NCI-H1694 treated with DMSO at 0.1 percent for 48 hours (cell line): ENCODE measurements around the gene TRIM75.
"Not testable (repeated sequence)": the region's sequence is repeated elsewhere in the genome, so short reads cannot be mapped to it uniquely, and the experiment has no call there.

Experiments used
- DNase-seq: peaks from one replicate; lab custom pipeline; 2025; lab: John Stamatoyannopoulos, UW

The TRIM75 gene

DNA sequence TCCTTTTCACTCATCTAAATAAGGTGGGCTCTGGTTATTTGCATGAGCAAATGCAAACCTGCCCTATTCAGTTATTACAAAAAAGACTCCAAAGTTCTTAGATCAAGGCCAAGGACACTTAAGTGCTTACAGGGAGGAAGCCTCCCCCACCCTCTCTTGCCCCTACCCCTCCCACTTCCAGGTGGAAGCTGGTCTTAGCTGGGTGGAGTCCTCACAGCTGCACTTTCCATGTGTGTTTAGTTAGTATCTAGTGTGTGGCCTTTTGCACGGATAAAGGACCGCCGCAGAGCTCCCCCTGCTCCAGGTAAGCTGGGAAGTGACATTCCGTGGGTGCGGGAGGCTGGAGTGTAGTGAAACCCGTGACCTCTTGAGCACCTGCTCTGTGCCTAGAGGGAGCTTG is at the start of gene TRIM75:
TSS of gene TRIM75 (plus strand) at position 222 of the 400 bp plus-strand sequence. CDS start 5,282 bp downstream, outside the sequence.
- DNase-seq = no peak

- no peak for DNase-seq
Measured at GRCh38 chr4:165005352-165005925, 48.2 kb upstream of the TRIM75 start.

- no peak for DNase-seq
Measured at GRCh38 chr4:165006456-165006855, 47.2 kb upstream of the TRIM75 start.

DNA sequence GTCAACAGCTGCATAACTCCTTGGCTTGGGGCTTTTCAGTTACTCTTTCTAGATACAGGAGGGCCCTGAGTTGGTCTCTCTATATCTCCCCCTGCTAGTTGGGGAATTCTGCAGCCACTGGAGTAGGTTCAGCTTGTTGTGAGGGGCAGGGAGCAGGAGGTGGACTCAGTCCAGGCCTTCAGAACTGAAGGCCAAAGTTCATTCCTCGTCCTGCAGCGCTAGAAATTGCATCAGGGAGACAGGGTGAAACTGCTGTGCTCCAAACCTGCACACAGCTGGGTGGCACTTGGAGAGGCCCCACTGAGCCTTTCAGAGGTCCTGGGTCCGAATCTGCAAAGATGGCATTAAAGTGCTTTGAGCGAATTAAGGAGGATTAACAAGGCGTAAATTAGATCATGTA is 46.8 kb upstream of the TRIM75 start:
- no peak for DNase-seq

DNA sequence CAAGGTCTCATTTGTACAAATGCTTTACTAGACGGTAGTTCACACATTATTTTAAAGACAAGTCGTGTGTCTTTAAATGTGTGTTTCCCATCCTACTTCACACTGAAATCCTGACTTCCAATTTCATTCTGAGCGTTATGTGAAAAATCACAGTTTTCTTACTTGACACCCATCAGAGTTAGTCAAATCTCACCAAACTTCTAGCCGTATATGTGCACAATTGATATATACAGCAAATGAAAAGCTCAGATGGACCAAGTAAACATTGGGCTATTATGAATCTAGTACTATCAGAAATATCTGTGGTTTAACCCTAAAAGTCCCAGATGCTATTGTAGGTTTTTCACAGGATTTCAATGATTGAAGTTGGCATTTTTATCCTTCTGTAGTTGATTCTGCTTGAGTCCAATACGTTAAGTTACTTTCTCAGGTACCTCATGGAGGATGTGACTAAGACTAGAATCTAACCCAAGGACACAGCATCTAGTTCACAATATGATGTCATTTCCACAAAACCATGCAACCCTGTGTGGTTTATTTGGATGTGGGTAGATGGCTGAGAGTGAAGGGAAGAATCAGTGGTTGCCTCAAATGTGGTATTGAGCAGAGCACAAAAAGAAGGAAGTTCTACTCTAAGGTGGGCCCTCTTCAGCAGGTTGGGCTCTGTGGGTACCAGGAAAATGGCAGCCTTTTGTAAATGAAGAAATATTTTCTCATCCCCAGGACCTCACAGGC is 44.0 kb upstream of the TRIM75 start:
- no peak for DNase-seq

- no peak for DNase-seq
Measured at GRCh38 chr4:165010487-165010886, 43.2 kb upstream of the TRIM75 start.

DNA sequence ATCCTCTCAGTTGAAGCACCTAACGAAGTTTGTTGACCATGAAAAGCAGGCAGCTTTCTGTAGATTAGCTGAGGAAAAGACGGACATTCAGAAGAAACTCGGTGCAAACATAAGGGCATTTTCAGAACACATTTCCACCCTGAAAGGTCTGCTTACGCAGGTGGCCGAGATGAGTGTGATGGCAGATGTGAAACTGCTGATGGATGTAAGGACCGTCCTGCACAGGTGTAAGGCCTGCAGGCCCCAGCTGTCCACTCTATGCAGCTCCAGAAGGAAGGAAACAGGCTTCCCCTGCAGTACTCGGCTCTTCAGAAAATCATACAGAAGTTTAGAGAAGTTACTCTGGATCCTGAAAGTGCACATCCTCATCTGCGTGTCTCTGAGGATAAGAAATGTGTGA is 42.7 kb upstream of the TRIM75 start:
- no peak for DNase-seq

DNA sequence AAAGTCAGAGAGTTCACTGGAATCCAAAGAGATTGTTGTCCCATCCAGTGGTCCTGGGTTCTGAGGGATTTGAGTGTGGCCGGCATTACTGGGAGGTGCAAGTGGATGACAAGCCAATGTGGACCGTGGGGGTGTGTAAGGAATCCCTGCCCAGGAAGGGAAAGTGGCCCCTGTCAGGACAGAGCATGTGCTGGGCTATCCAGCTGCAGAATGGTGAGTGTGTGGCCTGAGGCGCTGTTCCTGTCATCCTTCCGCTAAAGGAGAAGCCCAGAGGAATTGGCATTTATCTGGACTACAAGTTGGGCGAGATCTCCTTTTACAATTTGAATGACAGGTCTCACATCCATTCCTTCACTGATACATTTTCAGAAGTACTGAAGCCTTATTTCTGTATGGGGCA is 42.3 kb upstream of the TRIM75 start:
- no peak for DNase-seq

DNA sequence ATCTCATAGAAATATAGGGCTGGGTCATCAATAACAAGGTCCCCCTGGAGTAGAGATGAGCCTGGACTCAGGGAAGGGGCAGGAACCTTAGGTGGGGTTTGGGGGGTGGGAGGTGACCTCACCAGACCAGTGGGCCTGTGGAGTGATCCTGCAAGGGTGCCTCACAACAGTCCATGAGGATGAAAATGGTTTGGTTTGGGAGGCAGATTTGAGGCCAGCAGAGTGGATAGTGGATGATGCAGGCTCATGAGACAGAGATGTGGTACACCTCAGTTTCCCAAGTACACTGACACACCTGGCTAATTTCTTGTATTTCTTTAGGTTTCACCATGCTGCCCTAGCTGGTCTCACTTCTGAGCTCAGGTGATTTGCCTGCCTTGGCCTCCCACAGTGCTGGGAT is 40.0 kb upstream of the TRIM75 start:
- DNase-seq = no peak

- DNase-seq = no peak
Measured at GRCh38 chr4:165016971-165017370, 36.7 kb upstream of the TRIM75 start.

DNA sequence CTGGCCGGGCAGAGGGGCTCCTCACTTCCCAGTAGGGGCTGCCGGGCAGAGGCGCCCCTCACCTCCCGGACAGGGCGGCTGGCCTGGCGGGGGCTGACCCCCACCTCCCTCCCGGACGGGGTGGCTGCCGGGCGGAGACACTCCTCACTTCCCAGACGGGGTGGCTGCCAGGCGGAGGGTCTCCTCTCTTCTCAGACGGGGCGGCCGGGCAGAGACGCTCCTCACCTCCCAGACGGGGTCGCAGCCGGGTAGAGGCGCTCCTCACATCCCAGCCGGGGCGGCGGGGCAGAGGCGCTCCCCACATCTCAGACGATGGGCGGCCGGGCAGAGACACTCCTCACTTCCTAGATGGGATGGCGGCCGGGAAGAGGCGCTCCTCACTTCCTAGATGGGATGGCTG is 33.7 kb upstream of the TRIM75 start:
- DNase-seq = not testable (repeated sequence)

GRCh38 chr4:165025782-165026181 is 27.9 kb upstream of the TRIM75 start:
- DNase-seq = not testable (repeated sequence)

DNA sequence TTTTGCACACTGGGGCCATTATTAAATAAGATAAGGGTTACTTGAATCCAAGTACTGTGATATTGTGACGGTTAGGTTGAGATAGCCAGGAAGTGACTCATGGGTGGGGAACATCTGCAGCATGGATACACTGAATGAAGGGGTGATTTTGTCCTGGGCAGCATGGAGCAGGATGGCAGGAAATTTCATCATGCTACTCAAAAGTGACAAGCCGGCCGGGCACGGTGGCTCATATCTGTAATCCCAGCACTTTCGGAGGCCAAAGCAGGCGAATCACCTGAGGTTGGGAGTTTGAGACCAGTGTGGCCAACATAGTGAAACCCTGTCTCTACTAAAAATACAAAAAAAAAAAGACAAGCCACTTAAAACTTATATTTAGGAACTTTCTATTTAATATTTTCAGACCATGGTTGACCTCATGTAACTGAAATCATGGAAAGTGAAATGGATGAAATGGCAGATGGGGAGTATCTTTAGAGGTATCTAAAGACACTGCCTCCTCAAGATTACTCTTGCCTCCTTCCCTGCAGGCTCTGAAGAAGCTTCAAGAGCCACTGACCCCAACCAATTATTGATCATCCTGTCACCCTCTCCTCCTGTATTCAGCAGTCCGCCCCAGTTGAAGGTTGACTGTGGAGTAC is 25.8 kb upstream of the TRIM75 start:
- no peak for DNase-seq

GRCh38 chr4:165031436-165032211 is 22.0 kb upstream of the TRIM75 start, which contains the start of gene TRIM60:
TSS of gene TRIM60 (plus strand) at chr4:165031999. CDS start at chr4:165040073, 8,074 bp downstream.
- no peak for DNase-seq

DNA sequence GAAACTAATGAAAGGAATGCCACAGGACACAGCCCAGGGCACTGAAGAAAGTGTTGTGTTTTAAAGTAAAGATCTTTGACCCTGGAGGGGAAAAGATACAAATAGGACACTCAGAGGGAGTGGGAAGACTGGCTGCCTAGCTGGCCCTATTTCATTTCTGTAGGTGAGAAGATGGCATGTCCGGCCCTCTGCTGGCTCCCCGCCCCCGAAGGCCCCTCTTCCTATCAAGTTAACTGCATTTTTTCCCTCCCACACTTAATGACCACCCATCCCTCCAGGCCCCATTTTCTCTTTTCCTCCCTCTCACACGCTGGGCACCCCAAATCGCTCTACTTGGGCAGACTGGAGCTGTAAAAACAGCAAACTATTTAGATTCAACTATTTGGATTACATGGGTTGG is 5.5 kb upstream of the TRIM75 start:
- no peak for DNase-seq

DNA sequence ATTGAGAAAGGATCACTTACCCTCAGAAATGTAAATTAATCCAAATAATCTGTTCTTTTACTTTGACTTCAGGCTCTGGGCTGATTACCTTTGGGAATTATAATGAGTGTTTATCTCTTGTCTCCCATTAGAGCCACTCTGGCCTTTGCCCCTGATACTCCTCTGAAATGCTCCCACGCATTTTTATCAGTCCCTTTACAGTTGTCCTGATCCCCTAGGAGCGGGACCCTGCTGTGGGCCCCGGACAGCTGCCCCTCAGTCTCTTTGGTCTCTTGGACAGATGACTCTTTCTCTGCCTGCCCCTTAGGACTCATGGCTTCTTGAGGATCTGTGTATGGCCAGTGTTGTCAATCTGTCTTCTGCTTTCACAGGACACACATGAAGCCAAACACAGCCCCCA is 1.0 kb upstream of the TRIM75 start:
- no peak for DNase-seq

- no peak for DNase-seq
Measured at GRCh38 chr4:165055601-165056000, 1.9 kb downstream of the TRIM75 start.

GRCh38 chr4:165058666-165059065 is 5.0 kb downstream of the TRIM75 start:
- no peak for DNase-seq

GRCh38 chr4:165059386-165059785 is 5.7 kb downstream of the TRIM75 start:
- no peak for DNase-seq

- no peak for DNase-seq
Measured at GRCh38 chr4:165060938-165061337, 7.3 kb downstream of the TRIM75 start.

DNA sequence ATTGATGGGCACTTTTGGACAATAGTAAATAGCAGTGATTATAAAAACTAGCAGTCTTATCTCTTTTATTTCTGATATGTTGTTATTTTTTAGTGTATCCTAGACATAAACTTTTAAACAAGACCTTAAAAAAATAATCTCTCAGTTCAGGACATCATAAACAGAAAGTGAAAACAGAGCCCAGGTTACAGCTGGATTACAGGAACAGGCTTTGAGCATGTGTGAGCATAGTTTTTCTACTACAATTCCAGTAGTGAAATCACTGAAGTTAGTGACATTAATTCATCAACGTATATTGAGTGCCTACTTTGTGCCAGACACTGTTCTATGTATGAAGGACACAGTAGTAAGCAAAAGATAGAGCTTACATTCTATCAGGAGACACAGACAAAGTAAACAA is 16.9 kb downstream of the TRIM75 start:
- DNase-seq = no peak

DNA sequence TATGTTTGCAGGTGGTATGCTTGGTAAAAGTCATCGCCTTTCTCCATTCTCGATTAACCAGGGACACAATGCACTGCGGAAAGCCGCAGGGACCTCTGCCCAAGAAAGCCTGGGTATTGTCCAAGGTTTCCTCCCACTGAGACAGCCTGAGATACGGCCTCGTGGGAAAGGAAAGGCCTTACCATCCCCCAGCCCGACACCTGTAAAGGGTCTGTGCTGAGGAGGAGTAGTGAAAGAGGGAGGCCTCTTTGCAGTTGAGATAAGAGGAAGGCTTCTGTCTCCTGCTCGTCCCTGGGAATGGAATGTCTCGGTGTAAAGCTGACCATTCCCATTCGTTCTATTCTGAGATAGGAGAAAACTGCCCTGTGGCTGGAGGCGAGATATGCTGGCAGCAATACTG is 19.7 kb downstream of the TRIM75 start:
- DNase-seq = not testable (repeated sequence)
